Measurements from ENCODE around the gene MOSPD3.

DNA sequence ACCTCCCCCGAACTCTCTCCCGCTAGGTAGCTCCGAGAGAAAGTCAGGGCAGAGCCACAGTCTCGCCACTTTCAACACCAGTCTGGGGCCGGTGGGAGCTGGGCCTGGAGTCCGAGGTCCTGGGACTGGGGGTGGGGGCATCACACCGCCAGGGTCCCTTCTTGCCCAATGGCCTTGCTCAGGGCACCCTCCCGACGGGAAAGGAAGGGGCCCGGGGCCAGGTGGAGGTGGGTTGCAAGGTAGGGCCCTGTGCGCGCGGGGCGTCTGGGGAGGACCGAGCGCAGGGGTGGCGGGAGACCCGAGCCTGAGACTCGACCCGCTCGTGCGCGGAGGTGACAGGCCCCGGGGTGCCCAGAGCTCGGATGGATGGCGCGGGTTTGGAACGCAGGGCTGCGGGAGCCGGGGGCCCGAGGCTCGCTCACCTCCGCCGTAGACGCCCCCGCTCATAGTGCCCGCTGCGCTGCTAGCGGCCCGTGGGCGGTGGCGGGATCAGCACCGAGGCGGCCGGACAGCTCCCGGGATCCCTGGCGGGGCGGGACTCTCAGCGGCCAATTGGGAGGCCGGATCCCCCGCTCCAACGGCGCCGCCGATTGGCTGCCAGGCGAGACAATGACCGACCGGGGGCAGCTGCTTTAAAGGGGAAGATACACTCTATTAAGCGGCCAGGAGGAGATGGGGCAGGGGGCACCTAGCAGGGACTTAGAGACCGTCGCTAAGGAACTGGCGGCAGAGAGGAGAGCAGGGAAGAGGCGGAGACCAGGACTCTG, 43.8 kb downstream of the MOSPD3 start, which contains the start of gene ACTL6B:
- no peak for TF ChIP-seq EZH2 (IDR thresholded peaks at IDR 0.05; ENCODE audit: low read length)
- TF ChIP-seq, protein P1, sequence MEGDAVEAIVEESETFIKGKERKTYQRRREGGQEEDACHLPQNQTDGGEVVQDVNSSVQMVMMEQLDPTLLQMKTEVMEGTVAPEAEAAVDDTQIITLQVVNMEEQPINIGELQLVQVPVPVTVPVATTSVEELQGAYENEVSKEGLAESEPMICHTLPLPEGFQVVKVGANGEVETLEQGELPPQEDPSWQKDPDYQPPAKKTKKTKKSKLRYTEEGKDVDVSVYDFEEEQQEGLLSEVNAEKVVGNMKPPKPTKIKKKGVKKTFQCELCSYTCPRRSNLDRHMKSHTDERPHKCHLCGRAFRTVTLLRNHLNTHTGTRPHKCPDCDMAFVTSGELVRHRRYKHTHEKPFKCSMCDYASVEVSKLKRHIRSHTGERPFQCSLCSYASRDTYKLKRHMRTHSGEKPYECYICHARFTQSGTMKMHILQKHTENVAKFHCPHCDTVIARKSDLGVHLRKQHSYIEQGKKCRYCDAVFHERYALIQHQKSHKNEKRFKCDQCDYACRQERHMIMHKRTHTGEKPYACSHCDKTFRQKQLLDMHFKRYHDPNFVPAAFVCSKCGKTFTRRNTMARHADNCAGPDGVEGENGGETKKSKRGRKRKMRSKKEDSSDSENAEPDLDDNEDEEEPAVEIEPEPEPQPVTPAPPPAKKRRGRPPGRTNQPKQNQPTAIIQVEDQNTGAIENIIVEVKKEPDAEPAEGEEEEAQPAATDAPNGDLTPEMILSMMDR (optimal IDR thresholded peaks at IDR 0.05 in 1 of 3, IDR thresholded peaks at IDR 0.05 in 1 of 3, conservative IDR thresholded peaks at IDR 0.05 in 1 of 3; ENCODE audit: extremely low read depth in 1 of 3, insufficient read depth in 2 of 3, low read length in 3 of 3), result no peak
